HCT116 (cell line): ENCODE data around the gene DYRK2. TPM values are rescaled to one million over a fixed set of nuclear protein-coding genes. Genes with fewer than 3 reads are reported as not detected.

Experiments
- ATAC-seq: fragments of 200-7000 bp; cut with Tn5 transposase; 2 replicates; pipeline ENCODE4 v1.9.1; 2020; ENCODE audit warnings: mild to moderate bottlenecking, moderate library complexity
- BruUV-seq: library from RNA; stranded (reverse); fragments of 400-500 nt; replicated peaks from 2 replicates; lab custom pipeline; 2021; lab: Mats Ljungman, UMichigan
- CTCF ChIA-PET: fragments of 300-600 bp; sonication (Branson Sonifier 250); formaldehyde crosslinking; loops from one replicate; lab custom pipeline; 2021; ENCODE audit warnings: antibody characterized with exemption; lab: Charles Lee
- POLR2A ChIA-PET: fragments of 300-600, 350-600 bp; sonication (Branson Sonifier 250); formaldehyde crosslinking; loops from one replicate; lab custom pipeline; 2021; ENCODE audit warnings: antibody characterized with exemption; lab: Charles Lee
- RAD21 ChIA-PET, 2 experiments: fragments of 300-600 bp; sonication (Branson Sonifier 250); formaldehyde crosslinking; loops; one replicate each; lab custom pipeline; 2023; ENCODE audit warnings: low total read pairs in 2 of 2; ENCODE audit not compliant: uncharacterized antibody in 2 of 2, unreplicated experiment in 2 of 2, low non-redundant PET in 1 of 2; lab: Charles Lee
- DNase-seq: peaks from one replicate; pipeline ENCODE4 v3.0.0-alpha.2; 2010; ENCODE audit warnings: low read depth, low spot score
- H2AFZ ChIP-seq: fragments of 200-600 bp; shearing (Covaris generic), sonication (generic); 2 replicates; pipeline ENCODE4 v1.6.1; 2017; ENCODE audit warnings: low read depth, mixed run types, mixed read lengths, antibody characterized with exemption, low read length; ENCODE audit not compliant: poor library complexity, severe bottlenecking
- H3K27ac ChIP-seq: 2 replicates; pipeline ENCODE4 v1.5.1; 2012; ENCODE audit warnings: low read depth, low read length
- H3K27me3 ChIP-seq: fragments of 200-600 bp; sonication (generic); 2 replicates; pipeline ENCODE4 v1.6.1; 2016; ENCODE audit warnings: mixed run types, low read length, mixed read lengths; ENCODE audit not compliant: insufficient read depth
- H3K36me3 ChIP-seq, 2 experiments: fragments of 200-500 bp in 1 of 2; fragments of 200-600 bp in 1 of 2; sonication (Bioruptor generic) in 1 of 2; sonication (generic) in 1 of 2; 2 replicates each; pipeline versions ENCODE4 v1.5.1 to v1.6.1; 2014 to 2016; ENCODE audit warnings: low read length in 2 of 2, inconsistent platforms in 1 of 2, mixed read lengths in 1 of 2, mixed run types in 1 of 2; ENCODE audit not compliant: insufficient read depth in 2 of 2, control insufficient read depth in 1 of 2
- H3K4me1 ChIP-seq, 2 experiments: fragments of 200-600 bp in 1 of 2; sonication (generic) in 1 of 2; 2 replicates each; pipeline versions ENCODE4 v1.5.1 to v1.6.1; 2012 to 2017; ENCODE audit warnings: low read length in 2 of 2, inconsistent platforms in 1 of 2, mild to moderate bottlenecking in 1 of 2, mixed read lengths in 1 of 2, mixed run types in 1 of 2, moderate library complexity in 1 of 2; ENCODE audit not compliant: insufficient read depth in 2 of 2, control insufficient read depth in 1 of 2
- H3K4me2 ChIP-seq: fragments of 200-600 bp; sonication (generic); 2 replicates; pipeline ENCODE4 v1.6.1; 2017; ENCODE audit warnings: mixed run types, low read length, mixed read lengths
- H3K4me3 ChIP-seq, 2 experiments: fragments of 200-600 bp in 1 of 2; sonication (generic) in 1 of 2; replicated peaks in 1 of 2; 2 replicates each; pipeline ENCODE4 v1.5.1; 2011 to 2016; ENCODE audit warnings: low read length in 2 of 2, control low read depth in 1 of 2, low read depth in 1 of 2, mild to moderate bottlenecking in 1 of 2, mixed read lengths in 1 of 2, mixed run types in 1 of 2
- H3K79me2 ChIP-seq: fragments of 200-600 bp; sonication (generic); 2 replicates; pipeline ENCODE4 v1.6.1; 2017; ENCODE audit warnings: mild to moderate bottlenecking, mixed run types, low read length, moderate library complexity, mixed read lengths; ENCODE audit not compliant: insufficient read depth
- H3K9ac ChIP-seq: fragments of 200-600 bp; sonication (generic); 2 replicates; pipeline ENCODE4 v1.6.1; 2016; ENCODE audit warnings: low read length, mixed read lengths
- H3K9me2 ChIP-seq: fragments of 200-600 bp; sonication (generic), shearing (Covaris generic); 2 replicates; pipeline ENCODE4 v1.6.1; 2017; ENCODE audit warnings: mixed run types, mild to moderate bottlenecking, moderate library complexity; ENCODE audit not compliant: insufficient read depth
- H3K9me3 ChIP-seq, 2 experiments: fragments of 200-500 bp in 1 of 2; fragments of 200-600 bp in 1 of 2; sonication (Bioruptor generic) in 1 of 2; sonication (generic) in 1 of 2; 2 replicates each; pipeline ENCODE4 v1.6.1; 2014 to 2017; ENCODE audit warnings: low read length in 2 of 2, mixed read lengths in 2 of 2, inconsistent platforms in 1 of 2, low read depth in 1 of 2, mild to moderate bottlenecking in 1 of 2, mixed run types in 1 of 2, moderate library complexity in 1 of 2; ENCODE audit not compliant: control insufficient read depth in 1 of 2, insufficient read depth in 1 of 2
- H4K20me1 ChIP-seq: fragments of 200-600 bp; sonication (generic), shearing (Covaris generic); 2 replicates; pipeline ENCODE4 v1.6.1; 2017; ENCODE audit warnings: mixed run types, mild to moderate bottlenecking, moderate library complexity; ENCODE audit not compliant: insufficient read depth
- CEBPB ChIP-seq: IDR thresholded peaks from 2 replicates; pipeline ENCODE4 v1.6.1; 2012; ENCODE audit warnings: low read depth
- CTCF ChIP-seq, 3 experiments: fragments of 200-600 bp in 1 of 3; sonication (generic) in 1 of 3; IDR thresholded peaks in 2 of 3; conservative IDR thresholded peaks in 1 of 3; 2 replicates each; pipeline ENCODE4 v1.5.1; 2012 to 2017; ENCODE audit warnings: low read depth in 2 of 3, low read length in 2 of 3, antibody characterized with exemption in 1 of 3, borderline replicate concordance in 1 of 3, control low read depth in 1 of 3, mild to moderate bottlenecking in 1 of 3, mixed read lengths in 1 of 3, mixed run types in 1 of 3, moderate library complexity in 1 of 3; ENCODE audit not compliant: insufficient read depth in 1 of 3
- JUND ChIP-seq: IDR thresholded peaks from 2 replicates; pipeline ENCODE4 v1.6.1; 2012
- REST ChIP-seq: IDR thresholded peaks from 2 replicates; pipeline ENCODE4 v1.6.1; 2012; ENCODE audit warnings: low read depth
- SIN3A ChIP-seq: IDR thresholded peaks from 2 replicates; pipeline ENCODE4 v1.6.1; 2012; ENCODE audit warnings: low read depth
- SRF ChIP-seq: IDR thresholded peaks from 2 replicates; pipeline ENCODE4 v1.6.1; 2012; ENCODE audit warnings: low read depth
- YY1 ChIP-seq: IDR thresholded peaks from 2 replicates; pipeline ENCODE4 v1.6.1; 2011; ENCODE audit warnings: low read length, low read depth, moderate library complexity, mild to moderate bottlenecking; ENCODE audit not compliant: insufficient replicate concordance; ENCODE audit errors: extremely low read depth
- ZFX ChIP-seq: fragments of 450-650 bp; IDR thresholded peaks from 2 replicates; pipeline ENCODE4 v1.6.1; 2017
- intact Hi-C: fragments of 100-400 bp; cut with micrococcal nuclease; formaldehyde crosslinking; loops from 2 replicates; pipeline ENCODE4 v1.10.0; 2022
- total RNA-seq: library from RNA; stranded (reverse); gene quantifications from one replicate; pipeline ENCODE4 v1.2.1, GENCODE V29; 2021; ENCODE audit not compliant: unreplicated experiment

DYRK2 gene
- total RNA-seq, 1 experiment from 2014 or later = 28.7 TPM

DNA sequence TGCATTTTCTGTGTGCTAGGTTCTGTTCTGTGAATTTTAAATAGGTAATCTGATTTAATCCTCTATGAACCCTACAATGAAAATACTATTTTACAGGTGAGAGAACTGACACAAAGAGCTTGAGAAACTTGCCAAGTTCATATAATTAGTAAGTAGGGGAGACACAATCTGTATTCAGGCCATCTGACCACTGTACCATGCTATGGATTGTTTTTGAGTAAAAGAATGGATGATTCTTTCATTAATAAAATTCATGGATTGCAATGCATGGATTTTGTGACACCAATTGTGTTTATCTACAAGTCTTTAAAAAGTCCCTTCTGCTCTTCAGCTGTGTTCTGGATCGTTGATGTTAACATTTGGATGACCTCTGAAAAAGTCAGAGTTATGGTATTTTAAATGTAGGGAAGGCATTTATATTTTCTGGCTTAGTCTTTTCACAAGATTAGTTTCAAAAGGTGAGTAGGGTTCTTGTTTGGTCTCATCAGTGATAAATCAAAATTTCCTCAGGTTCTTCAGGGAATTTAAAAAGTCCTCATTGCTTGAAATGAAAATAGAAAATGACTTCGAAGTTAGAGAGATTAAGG is 15.4 kb upstream of the DYRK2 start:
- ChIA-PET RAD21 (no interaction called here), POLR2A (no interaction called here), CTCF (no interaction called here)
- no peak for DNase-seq
- Histone ChIP-seq H3K27me3 (no peaks in the 10 kb centered on the region), H3K4me1 (peaks cover 0 to 5% of the 10 kb centered on the region in 2 experiments; a peak in 1 of 4 replicates), H3K9me2 (no peaks in the 10 kb centered on the region), H3K79me2 (no peaks in the 10 kb centered on the region), H2AFZ (no peak overlapping the region), H3K4me2 (no peak overlapping the region), H3K9ac (no peak overlapping the region), H3K27ac (no peak overlapping the region), H3K4me3 (no peak overlapping the region), H3K36me3 (no peaks in the 10 kb centered on the region), H3K9me3 (no peaks in the 10 kb centered on the region), H4K20me1 (no peaks in the 10 kb centered on the region)
- BruUV-seq = no TSS peak
- no peak for TF ChIP-seq CTCF (IDR thresholded peaks at IDR 0.05 in 2 of 3, conservative IDR thresholded peaks at IDR 0.05 in 1 of 3; ENCODE audit: borderline replicate concordance in 1 of 3, insufficient read depth in 1 of 3, low read depth in 2 of 3, low read length in 2 of 3)
- no peak for TF ChIP-seq SIN3A
- no peak for TF ChIP-seq ZFX
- TF ChIP-seq YY1 = no peak
- no peak for TF ChIP-seq SRF
- TF ChIP-seq JUND = no peak
- TF ChIP-seq CEBPB = no peak
- no peak for TF ChIP-seq REST
- no peak for ATAC-seq
- intact Hi-C loops = no loop called here
